GM23338 (cell line): ENCODE measurements around the gene DDX31. TPM values are rescaled to one million over a fixed set of nuclear protein-coding genes. Genes with fewer than 3 reads are reported as not detected.

Experiments used
- ATAC-seq: fragments of 200-7000 bp; cut with Tn5 transposase; 3 replicates; pipeline ENCODE4 v1.9.1; 2020
- DNase-seq: peaks from one replicate; pipeline ENCODE4 v3.0.0-alpha.2; 2015; ENCODE audit warnings: low spot score
- H2AFZ ChIP-seq: fragments of 200-600 bp; sonication (generic); 2 replicates; pipeline ENCODE4 v1.8.0; 2016; ENCODE audit warnings: antibody characterized with exemption, mild to moderate bottlenecking, moderate library complexity
- H3F3A ChIP-seq: fragments of 200-600 bp; sonication (generic); replicated peaks from 2 replicates; pipeline ENCODE4 v1.8.0; 2017; ENCODE audit warnings: antibody characterized with exemption, mixed run types, low read depth
- H3K27ac ChIP-seq: fragments of 200-600 bp; sonication (generic); 2 replicates; pipeline ENCODE4 v1.6.1; 2016; ENCODE audit warnings: low read depth
- H3K27me3 ChIP-seq: fragments of 200-600 bp; sonication (generic); 2 replicates; pipeline ENCODE4 v1.8.0; 2016; ENCODE audit warnings: mild to moderate bottlenecking, mixed run types, moderate library complexity; ENCODE audit not compliant: insufficient read depth
- H3K36me3 ChIP-seq: fragments of 200-600 bp; sonication (generic); 2 replicates; pipeline ENCODE4 v1.8.0; 2016; ENCODE audit warnings: mild to moderate bottlenecking; ENCODE audit not compliant: insufficient read depth
- H3K4me1 ChIP-seq: fragments of 200-600 bp; sonication (generic); 2 replicates; pipeline ENCODE4 v1.8.0; 2016; ENCODE audit warnings: mild to moderate bottlenecking, moderate library complexity; ENCODE audit not compliant: insufficient read depth
- H3K4me2 ChIP-seq: fragments of 200-600 bp; sonication (generic); 2 replicates; pipeline ENCODE4 v1.7.1; 2017; ENCODE audit warnings: mixed run types
- H3K4me3 ChIP-seq: fragments of 200-600 bp; sonication (generic); 2 replicates; pipeline ENCODE4 v1.6.1; 2016; ENCODE audit warnings: mixed run types
- H3K79me2 ChIP-seq: fragments of 200-600 bp; sonication (generic); replicated peaks from 2 replicates; pipeline ENCODE4 v1.8.0; 2017; ENCODE audit warnings: mild to moderate bottlenecking; ENCODE audit not compliant: insufficient read depth
- H3K9me2 ChIP-seq: fragments of 200-600 bp; sonication (generic); 2 replicates; pipeline ENCODE4 v1.8.0; 2017; ENCODE audit not compliant: insufficient read depth
- H4K20me1 ChIP-seq: fragments of 200-600 bp; sonication (generic); replicated peaks from 2 replicates; pipeline ENCODE4 v1.8.0; 2017; ENCODE audit warnings: mild to moderate bottlenecking; ENCODE audit not compliant: insufficient read depth
- H3K27ac Mint-ChIP-seq: 2 replicates; pipeline ENCODE4 v1.8.0; 2020; ENCODE audit warnings: inconsistent platforms, mild to moderate bottlenecking, moderate library complexity, mixed read lengths
- H3K27me3 Mint-ChIP-seq: 3 replicates; pipeline ENCODE4 v1.8.0; 2022; ENCODE audit warnings: low read depth, mild to moderate bottlenecking, moderate library complexity, mixed read lengths, inconsistent platforms; ENCODE audit not compliant: insufficient read depth, poor library complexity
- H3K36me3 Mint-ChIP-seq: 3 replicates; pipeline ENCODE4 v1.8.0; 2021; ENCODE audit warnings: low read depth, mild to moderate bottlenecking, inconsistent platforms, moderate library complexity, mixed read lengths
- H3K4me1 Mint-ChIP-seq: 3 replicates; pipeline ENCODE4 v1.8.0; 2020; ENCODE audit warnings: mild to moderate bottlenecking, inconsistent platforms, mixed read lengths
- H3K4me3 Mint-ChIP-seq: 3 replicates; pipeline ENCODE4 v1.8.0; 2021; ENCODE audit warnings: moderate library complexity, mild to moderate bottlenecking, inconsistent platforms, mixed read lengths
- H3K9me3 Mint-ChIP-seq: 3 replicates; pipeline ENCODE4 v1.8.0; 2020; ENCODE audit warnings: moderate library complexity, mild to moderate bottlenecking, inconsistent platforms, mixed read lengths
- CREB1 ChIP-seq: fragments of 250-450 bp; sonication (Bioruptor Pico); IDR thresholded peaks from 2 replicates; pipeline ENCODE4 v1.5.0; 2020; ENCODE audit warnings: low read depth, mild to moderate bottlenecking, moderate library complexity
- EZH2 ChIP-seq: fragments of 200-600 bp; sonication (generic); IDR thresholded peaks from one replicate; pipeline ENCODE4 v1.8.0; 2017; ENCODE audit warnings: antibody characterized with exemption, mild to moderate bottlenecking, low read depth; ENCODE audit not compliant: unreplicated experiment
- EZH2phosphoT487 ChIP-seq: fragments of 200-600 bp; sonication (generic); IDR thresholded peaks from one replicate; pipeline ENCODE4 v1.8.1; 2018; ENCODE audit warnings: antibody characterized with exemption; ENCODE audit not compliant: unreplicated experiment
- JUNB ChIP-seq: IDR thresholded peaks from one replicate; pipeline ENCODE4 v1.6.1; 2016; ENCODE audit warnings: antibody characterized with exemption; ENCODE audit not compliant: unreplicated experiment
- NANOG ChIP-seq: IDR thresholded peaks from 2 replicates; pipeline ENCODE4 v1.6.1; 2016; ENCODE audit warnings: antibody characterized with exemption, borderline replicate concordance
- STAT1 ChIP-seq: IDR thresholded peaks from one replicate; pipeline ENCODE4 v1.6.1; 2016; ENCODE audit warnings: antibody characterized with exemption; ENCODE audit not compliant: unreplicated experiment
- ZNF114 ChIP-seq: fragments of 250-450 bp; sonication (Bioruptor Pico); IDR thresholded peaks from 2 replicates; pipeline ENCODE4 v1.5.0; 2020; ENCODE audit warnings: mild to moderate bottlenecking, moderate library complexity
- ZNF331 ChIP-seq: fragments of 250-450 bp; sonication (Bioruptor Pico); IDR thresholded peaks from 2 replicates; pipeline ENCODE4 v1.5.0; 2020; ENCODE audit warnings: low read depth, mild to moderate bottlenecking, moderate library complexity
- ZNF462 ChIP-seq: fragments of 250-450 bp; sonication (Bioruptor Pico); IDR thresholded peaks from 2 replicates; pipeline ENCODE4 v1.5.0; 2020; ENCODE audit warnings: mild to moderate bottlenecking, moderate library complexity
- polyA plus RNA-seq: library from polyadenylated mRNA; unstranded; fragments of >200 nt; fragmentation: Nextera tagmentation; extraction: Ambion mirVana; gene quantifications from 2 replicates; pipeline ENCODE4 v1.2.1, GENCODE V29; 2016
- total RNA-seq: library from RNA; depleted of rRNA; stranded (reverse); fragments of >200 nt; shearing (Covaris generic); gene quantifications from 2 replicates; pipeline ENCODE4 v1.2.3, GENCODE V29; 2014
- TF ChIP-seq, protein P1 (sequence below): IDR thresholded peaks from one replicate; pipeline ENCODE4 v1.6.1; 2018; ENCODE audit warnings: antibody characterized with exemption; ENCODE audit not compliant: unreplicated experiment
- TF ChIP-seq, protein P2 (sequence below): IDR thresholded peaks from 2 replicates; pipeline ENCODE4 v1.6.1; 2016; ENCODE audit warnings: antibody characterized with exemption

DDX31 gene
- total and polyA plus RNA-seq, 2 experiments from 2014 or later, result 14.8 to 23.5 TPM

- Histone ChIP-seq H3K4me3 (no peak overlapping the region), H3K27me3 (peaks cover 43% of the 10 kb centered on the region), H3K4me2 (no peak overlapping the region), H2AFZ (no peak overlapping the region), H3K79me2 (no peaks in the 10 kb centered on the region), H3K4me1 (peaks cover 31% of the 10 kb centered on the region), H3K9me2 (no peaks in the 10 kb centered on the region), H3F3A (0 out of 2 replicates have a peak, but pooled peaks cover 10% of the 10 kb centered on the region), H3K27ac (no peak overlapping the region), H4K20me1 (peaks cover 4% of the 10 kb centered on the region), H3K36me3 (no peaks in the 10 kb centered on the region)
- no peak for DNase-seq
- Mint-ChIP-seq H3K27ac (no peak overlapping the region), H3K4me1 (peaks cover 37% of the 10 kb centered on the region), H3K4me3 (no peak overlapping the region), H3K9me3 (no peaks in the 10 kb centered on the region), H3K27me3 (peaks cover 38% of the 10 kb centered on the region), H3K36me3 (peaks cover 18% of the 10 kb centered on the region; the same call in 2 of the 3 replicates)
- ATAC-seq, result no peak
- TF ChIP-seq EZH2phosphoT487 (no peak), ZNF114 (CRISPR knock-in tag) (no peak), JUNB (no peak), CREB1 (CRISPR knock-in tag) (no peak), STAT1 (no peak), ZNF462 (CRISPR knock-in tag) (no peak), NANOG (no peak), ZNF331 (CRISPR knock-in tag) (no peak), EZH2 (no peak)
- TF ChIP-seq, protein P1, sequence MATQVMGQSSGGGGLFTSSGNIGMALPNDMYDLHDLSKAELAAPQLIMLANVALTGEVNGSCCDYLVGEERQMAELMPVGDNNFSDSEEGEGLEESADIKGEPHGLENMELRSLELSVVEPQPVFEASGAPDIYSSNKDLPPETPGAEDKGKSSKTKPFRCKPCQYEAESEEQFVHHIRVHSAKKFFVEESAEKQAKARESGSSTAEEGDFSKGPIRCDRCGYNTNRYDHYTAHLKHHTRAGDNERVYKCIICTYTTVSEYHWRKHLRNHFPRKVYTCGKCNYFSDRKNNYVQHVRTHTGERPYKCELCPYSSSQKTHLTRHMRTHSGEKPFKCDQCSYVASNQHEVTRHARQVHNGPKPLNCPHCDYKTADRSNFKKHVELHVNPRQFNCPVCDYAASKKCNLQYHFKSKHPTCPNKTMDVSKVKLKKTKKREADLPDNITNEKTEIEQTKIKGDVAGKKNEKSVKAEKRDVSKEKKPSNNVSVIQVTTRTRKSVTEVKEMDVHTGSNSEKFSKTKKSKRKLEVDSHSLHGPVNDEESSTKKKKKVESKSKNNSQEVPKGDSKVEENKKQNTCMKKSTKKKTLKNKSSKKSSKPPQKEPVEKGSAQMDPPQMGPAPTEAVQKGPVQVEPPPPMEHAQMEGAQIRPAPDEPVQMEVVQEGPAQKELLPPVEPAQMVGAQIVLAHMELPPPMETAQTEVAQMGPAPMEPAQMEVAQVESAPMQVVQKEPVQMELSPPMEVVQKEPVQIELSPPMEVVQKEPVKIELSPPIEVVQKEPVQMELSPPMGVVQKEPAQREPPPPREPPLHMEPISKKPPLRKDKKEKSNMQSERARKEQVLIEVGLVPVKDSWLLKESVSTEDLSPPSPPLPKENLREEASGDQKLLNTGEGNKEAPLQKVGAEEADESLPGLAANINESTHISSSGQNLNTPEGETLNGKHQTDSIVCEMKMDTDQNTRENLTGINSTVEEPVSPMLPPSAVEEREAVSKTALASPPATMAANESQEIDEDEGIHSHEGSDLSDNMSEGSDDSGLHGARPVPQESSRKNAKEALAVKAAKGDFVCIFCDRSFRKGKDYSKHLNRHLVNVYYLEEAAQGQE, result no peak
- TF ChIP-seq, protein P2, sequence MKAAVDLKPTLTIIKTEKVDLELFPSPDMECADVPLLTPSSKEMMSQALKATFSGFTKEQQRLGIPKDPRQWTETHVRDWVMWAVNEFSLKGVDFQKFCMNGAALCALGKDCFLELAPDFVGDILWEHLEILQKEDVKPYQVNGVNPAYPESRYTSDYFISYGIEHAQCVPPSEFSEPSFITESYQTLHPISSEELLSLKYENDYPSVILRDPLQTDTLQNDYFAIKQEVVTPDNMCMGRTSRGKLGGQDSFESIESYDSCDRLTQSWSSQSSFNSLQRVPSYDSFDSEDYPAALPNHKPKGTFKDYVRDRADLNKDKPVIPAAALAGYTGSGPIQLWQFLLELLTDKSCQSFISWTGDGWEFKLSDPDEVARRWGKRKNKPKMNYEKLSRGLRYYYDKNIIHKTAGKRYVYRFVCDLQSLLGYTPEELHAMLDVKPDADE, result no peak
Measured at GRCh38 chr9:132594412-132594811, 75.4 kb downstream of the DDX31 start.
